GM21526 (cell line): ENCODE data around the gene FNBP1.
A peak's percentile ranks its signal among the peaks of the same experiment; 100 is the strongest.
"Not testable (repeated sequence)": the region's sequence is repeated elsewhere in the genome, so short reads cannot be mapped to it uniquely, and the experiment has no call there.

Experiments used
- ATAC-seq: cut with Tn5 transposase; IDR thresholded peaks from one replicate; pipeline ENCODE4 v1.9.1; 2021; ENCODE audit warnings: moderate library complexity; ENCODE audit not compliant: unreplicated experiment, low FRiP score

The FNBP1 gene

DNA sequence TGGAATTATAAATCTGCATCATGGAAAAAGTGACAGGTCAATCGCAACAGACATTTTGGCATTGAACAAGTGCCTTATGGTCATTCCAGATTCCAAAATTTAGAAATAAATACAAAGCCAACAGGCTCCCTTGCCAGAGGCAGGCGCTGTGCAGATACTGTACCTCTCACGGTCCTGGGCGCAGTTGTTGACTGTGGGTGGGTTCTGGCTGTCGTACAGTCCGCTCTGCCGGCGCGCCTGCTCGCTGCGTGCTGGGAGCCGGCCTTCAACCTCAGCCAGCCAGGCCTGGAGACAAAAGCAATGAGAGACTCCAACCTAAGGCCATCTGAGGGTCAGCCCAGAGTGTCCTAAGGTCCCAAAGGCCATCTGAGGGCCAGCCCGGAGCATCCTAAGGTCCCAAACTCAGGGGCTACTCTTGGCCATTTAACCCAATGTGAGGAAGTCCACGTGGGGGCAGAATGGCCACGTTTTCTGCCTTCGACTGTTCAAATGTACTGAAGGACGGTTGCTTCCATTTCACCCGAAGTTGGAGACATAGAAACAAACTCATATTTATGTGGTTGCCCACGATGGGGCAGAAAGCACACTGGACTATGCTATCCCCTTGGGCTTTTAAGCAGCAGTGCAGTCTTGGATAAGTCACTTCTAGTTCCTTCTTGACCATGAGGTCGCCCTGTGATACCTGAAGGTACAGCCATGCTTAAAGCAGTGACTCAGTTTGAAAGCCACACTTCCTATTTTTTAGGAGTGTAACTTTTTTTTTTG is 142.5 kb downstream of the FNBP1 start:
- peak; percentile 49 for ATAC-seq

GRCh38 chr9:129899620-129900019 is 143.4 kb downstream of the FNBP1 start:
- ATAC-seq, result no peak

DNA sequence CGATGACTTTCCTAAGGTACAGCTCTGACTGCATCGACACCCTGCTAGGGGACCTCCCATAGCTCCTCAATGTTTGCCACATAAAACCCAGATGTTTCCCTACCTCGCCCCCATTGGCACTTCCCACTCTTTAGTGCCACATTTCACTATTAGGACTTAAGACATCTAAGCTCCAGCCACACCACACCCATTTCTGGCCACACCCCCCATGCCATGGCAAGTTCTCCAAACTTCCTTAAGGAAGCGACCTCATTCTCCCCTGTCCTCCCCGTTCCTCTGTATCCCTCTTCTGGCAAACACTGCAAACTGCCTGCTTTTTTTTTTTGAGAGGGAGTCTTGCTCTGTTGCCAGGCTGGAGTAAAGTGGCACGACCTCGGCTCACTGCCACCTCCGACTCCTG is 144.8 kb downstream of the FNBP1 start:
- ATAC-seq, result no peak

DNA sequence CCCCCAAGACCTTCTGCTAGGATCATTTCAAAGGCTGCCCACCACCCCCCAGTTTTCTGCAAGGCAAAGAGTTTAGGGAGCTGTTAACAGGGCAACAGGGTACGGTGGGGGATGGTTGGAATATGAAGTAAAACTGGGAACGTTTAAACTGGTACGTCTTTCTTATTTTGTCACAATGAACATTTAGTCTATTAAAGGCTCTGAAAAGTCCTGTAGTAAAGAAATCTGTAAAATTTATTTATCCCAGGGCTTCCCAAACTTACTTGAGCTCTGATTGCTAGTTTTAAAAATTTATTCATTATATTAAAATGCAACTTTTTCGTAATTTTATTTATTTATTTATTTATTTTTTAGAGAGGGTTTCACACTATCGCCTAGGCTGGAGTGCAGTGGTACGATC is 145.7 kb downstream of the FNBP1 start:
- ATAC-seq, result no peak

DNA sequence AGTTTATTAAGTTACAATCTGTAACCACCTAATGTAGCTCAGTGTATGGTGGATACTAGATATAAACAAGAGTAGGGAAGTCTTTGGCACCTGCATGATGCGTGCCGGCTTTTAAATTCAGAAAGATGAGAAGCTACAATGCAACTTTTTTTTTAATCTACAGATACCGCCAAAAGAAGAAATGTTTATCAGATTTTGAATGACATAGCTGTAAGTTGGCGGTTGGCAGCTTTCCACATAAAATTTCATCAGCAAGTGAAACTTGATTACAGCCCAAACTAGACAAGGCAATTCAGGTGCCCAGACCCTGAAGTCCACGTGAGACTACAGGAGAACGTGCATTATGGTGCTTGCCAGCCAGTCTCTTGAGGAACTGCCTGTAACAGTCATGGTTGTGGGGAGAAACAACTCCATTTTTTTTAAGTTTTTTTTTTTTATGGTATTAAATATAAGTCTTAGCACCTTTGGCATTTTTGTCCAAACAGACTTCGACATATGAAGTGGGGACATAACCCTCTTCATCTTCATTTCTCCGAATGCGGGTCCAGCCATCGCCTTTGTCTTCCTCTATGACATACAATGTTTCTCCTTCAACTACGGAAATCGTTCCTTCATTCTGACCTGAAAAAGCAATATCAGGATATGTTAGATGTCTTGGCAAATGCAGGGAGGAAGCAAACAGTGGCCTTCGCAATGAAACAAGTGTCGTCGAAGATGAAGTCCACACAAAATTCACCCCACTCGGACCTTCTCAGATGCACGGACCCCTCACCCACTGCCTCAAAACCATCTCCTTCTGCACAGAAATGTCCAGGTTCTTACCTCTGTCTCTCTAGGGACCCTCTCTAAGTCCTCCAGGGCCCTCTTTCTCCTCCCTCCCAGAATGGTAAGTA is 147.4 kb downstream of the FNBP1 start:
- no peak for ATAC-seq

DNA sequence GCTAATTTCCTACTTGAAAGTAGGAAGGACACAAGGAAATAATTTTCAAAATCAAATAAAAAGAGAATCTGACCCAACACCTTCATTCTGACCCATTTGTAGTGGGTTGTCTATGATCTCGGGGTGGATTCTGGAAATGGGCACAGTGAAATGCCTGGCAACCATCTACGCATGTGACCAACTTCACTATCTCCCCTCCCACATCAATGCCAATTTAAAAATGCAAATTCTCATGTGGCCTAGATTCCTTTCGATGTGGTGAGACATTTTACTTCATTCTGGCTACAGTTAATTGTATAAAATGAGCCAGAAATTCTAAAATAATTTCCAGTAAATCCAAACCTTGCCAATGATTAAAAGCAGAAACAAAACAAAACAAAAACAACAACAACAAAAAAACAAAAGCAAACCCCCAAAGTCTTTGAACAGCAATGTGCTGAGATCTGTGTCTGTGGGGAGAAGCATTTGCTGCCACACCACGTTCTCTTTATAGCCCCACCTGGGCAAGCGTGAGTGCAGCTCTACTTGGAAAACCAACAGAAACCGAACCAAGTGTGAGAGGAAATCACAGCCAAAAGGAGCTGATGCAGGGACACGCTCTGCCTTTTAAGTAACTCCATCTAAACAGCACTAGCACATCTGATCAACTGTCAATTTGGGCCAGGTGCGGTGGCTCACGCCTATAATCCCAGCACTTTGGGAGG is 148.7 kb downstream of the FNBP1 start:
- ATAC-seq, result no peak

DNA sequence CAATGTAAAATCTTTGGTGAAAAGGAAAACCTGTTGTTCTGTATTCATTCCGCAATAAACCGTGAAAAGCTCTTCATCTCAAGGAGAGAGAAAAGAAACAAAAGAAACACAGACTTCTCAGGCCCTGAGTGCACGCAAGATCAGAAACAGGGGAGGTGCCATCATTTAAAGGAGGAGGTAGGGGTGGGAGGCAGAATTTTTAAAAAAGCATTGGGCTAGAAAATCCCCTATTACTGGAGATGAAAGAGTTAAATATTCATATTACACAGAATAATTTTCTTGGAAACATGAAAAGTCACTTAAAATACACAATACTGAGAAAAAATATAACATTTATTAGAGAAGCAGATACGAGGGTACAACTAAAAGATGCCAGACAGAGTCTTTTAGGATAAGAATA is 151.4 kb downstream of the FNBP1 start:
- no peak for ATAC-seq

GRCh38 chr9:129890718-129891299 is 152.2 kb downstream of the FNBP1 start:
- ATAC-seq, result not testable (repeated sequence)

- no peak for ATAC-seq
These were observed 152.9 kb downstream of the FNBP1 start for GRCh38 chr9:129889941-129890717.

GRCh38 chr9:129889122-129889940 is 153.7 kb downstream of the FNBP1 start:
- ATAC-seq, result no peak

GRCh38 chr9:129888293-129889121 is 154.5 kb downstream of the FNBP1 start:
- ATAC-seq, result peak; percentile 48

GRCh38 chr9:129887334-129888292 is 155.4 kb downstream of the FNBP1 start:
- no peak for ATAC-seq

GRCh38 chr9:129886226-129887174 is 156.5 kb downstream of the FNBP1 start:
- ATAC-seq, result no peak

DNA sequence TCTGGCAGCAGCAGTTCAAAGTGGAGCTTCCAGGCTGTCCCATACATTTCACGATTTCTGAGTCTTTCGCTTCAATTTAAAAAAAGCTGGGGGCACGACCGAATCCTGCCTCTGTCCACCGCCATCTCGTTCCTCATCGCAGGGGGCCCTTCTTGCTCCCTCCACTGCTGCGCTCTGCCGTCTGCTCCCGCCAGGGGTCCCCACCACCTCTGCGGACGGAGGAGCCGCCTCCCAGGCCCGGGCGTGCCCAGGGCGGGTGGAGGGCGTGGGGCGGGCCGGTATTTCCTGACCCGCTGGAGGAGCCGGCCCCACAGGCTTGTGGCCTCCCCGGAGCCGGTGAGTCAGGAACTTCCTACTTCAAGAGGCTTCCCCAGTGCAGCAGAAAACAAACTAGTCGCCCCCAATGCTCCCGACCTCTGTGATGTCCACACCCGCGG is 157.3 kb downstream of the FNBP1 start:
- no peak for ATAC-seq

DNA sequence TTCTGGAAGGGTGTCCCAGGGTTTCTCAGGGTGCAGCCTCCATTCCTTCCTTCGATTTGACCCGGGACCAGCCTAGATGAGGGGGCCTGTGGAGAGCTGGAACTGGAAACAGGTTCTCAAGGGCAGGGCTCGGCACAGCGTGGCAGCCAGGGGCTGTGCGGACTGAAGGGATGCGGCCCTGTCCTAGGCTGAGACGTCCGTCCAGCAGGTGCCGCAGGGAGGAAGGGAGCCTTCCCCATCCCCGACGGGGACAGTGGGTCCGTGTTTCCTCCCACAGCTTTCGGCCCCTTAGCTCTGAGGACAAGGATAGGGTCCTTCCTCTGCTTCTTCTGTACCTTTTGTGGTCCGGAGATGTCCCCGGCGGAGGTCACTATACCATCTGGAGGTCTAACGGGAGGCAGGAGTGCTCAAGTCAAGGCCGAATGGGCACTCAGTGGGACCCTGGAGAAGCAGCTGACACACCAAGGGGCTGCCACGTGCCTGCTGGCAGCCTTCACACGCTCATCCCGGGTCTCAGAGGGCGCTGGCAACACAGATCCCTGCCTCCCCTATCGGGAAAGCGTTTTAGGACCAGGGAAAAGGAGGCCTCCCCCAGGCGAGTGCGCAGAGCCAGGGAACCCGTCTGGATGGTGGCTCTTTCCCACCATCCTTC is 157.8 kb downstream of the FNBP1 start:
- ATAC-seq, result no peak
